Parathyroid adenoma (tissue), 2 donors: ENCODE measurements around the gene MAZ.

Source experiments
- H2AFZ ChIP-seq: fragments of 300-600 bp; sonication (generic); one replicate; pipeline ENCODE4 v1.7.0; 2017; ENCODE audit warnings: antibody characterized with exemption, mild to moderate bottlenecking
- H3K27ac ChIP-seq: fragments of 300-600 bp; sonication (generic); one replicate; pipeline ENCODE4 v1.7.0; 2017
- H3K27me3 ChIP-seq: fragments of 300-600 bp; sonication (generic); one replicate; pipeline ENCODE4 v1.7.0; 2017; ENCODE audit warnings: low read length; ENCODE audit not compliant: control insufficient read depth, insufficient read depth
- H3K36me3 ChIP-seq: fragments of 300-600 bp; sonication (generic); one replicate; pipeline ENCODE4 v1.7.0; 2017; ENCODE audit warnings: low read length; ENCODE audit not compliant: control insufficient read depth, insufficient read depth
- H3K4me1 ChIP-seq: fragments of 300-600 bp; sonication (generic); one replicate; pipeline ENCODE4 v1.7.0; 2017; ENCODE audit warnings: control low read depth
- H3K4me2 ChIP-seq: fragments of 300-600 bp; sonication (generic); one replicate; pipeline ENCODE4 v1.7.0; 2017; ENCODE audit warnings: low read length
- H3K4me3 ChIP-seq: fragments of 300-600 bp; sonication (generic); one replicate; pipeline ENCODE4 v1.7.0; 2017; ENCODE audit warnings: low read depth, low read length
- H3K79me2 ChIP-seq: fragments of 300-600 bp; sonication (generic); one replicate; pipeline ENCODE4 v1.7.0; 2017; ENCODE audit warnings: control low read depth
- H3K9ac ChIP-seq: fragments of 300-600 bp; sonication (generic); one replicate; pipeline ENCODE4 v1.7.0; 2017; ENCODE audit warnings: mild to moderate bottlenecking
- H3K9me3 ChIP-seq: fragments of 300-600 bp; sonication (generic); one replicate; pipeline ENCODE4 v1.7.0; 2017; ENCODE audit warnings: low read length; ENCODE audit not compliant: control insufficient read depth
- TF ChIP-seq, protein P1 (sequence below): fragments of 300-600 bp; sonication (generic); IDR thresholded peaks from one replicate; pipeline ENCODE4 v1.7.0; 2017; ENCODE audit warnings: antibody characterized with exemption, mild to moderate bottlenecking
- donor health status: primary hyperparathyroidism.

MAZ gene

DNA sequence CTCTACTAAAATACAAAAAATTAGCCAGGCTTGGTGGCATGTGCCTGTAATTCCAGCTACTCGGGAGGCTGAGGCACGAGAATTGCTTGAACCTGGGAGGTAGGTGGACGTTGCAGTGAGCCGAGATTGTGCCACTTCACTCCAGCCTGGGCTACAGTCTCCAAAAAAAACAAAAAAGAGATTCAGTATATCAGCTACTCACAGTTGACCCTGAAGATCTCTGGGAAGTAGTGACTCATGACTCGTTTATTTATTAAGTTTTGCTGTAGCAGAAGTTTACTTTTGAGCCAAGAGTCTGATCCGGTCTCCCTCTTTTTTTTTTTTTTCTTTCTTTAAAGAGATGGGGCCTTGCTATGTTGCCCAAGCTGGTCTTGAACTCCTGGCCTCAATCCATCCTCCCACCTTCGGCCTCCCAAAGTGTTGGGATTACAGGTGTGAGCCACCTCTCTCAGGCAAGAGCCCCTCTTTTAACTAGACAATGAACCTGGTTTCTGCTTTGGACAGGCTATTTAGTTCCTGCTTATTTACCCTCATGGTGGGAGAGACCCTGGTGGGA is 18.3 kb downstream of the MAZ start:
- no peak overlapping the region for H2AFZ ChIP-seq
- no peak overlapping the region for H3K4me3 ChIP-seq
- H3K27ac ChIP-seq: peak overlapping the region; percentile 26
- peaks cover 63% of the 10 kb centered on the region for H3K79me2 ChIP-seq
- H3K9me3 ChIP-seq: no peaks in the 10 kb centered on the region
- no peak overlapping the region for H3K9ac ChIP-seq
- no peak overlapping the region for H3K4me2 ChIP-seq
- H3K27me3 ChIP-seq: no peaks in the 10 kb centered on the region
- TF ChIP-seq, protein P1, sequence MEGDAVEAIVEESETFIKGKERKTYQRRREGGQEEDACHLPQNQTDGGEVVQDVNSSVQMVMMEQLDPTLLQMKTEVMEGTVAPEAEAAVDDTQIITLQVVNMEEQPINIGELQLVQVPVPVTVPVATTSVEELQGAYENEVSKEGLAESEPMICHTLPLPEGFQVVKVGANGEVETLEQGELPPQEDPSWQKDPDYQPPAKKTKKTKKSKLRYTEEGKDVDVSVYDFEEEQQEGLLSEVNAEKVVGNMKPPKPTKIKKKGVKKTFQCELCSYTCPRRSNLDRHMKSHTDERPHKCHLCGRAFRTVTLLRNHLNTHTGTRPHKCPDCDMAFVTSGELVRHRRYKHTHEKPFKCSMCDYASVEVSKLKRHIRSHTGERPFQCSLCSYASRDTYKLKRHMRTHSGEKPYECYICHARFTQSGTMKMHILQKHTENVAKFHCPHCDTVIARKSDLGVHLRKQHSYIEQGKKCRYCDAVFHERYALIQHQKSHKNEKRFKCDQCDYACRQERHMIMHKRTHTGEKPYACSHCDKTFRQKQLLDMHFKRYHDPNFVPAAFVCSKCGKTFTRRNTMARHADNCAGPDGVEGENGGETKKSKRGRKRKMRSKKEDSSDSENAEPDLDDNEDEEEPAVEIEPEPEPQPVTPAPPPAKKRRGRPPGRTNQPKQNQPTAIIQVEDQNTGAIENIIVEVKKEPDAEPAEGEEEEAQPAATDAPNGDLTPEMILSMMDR: no peak
- H3K36me3 ChIP-seq: no peaks in the 10 kb centered on the region
- H3K4me1 ChIP-seq: peaks cover 14% of the 10 kb centered on the region

DNA sequence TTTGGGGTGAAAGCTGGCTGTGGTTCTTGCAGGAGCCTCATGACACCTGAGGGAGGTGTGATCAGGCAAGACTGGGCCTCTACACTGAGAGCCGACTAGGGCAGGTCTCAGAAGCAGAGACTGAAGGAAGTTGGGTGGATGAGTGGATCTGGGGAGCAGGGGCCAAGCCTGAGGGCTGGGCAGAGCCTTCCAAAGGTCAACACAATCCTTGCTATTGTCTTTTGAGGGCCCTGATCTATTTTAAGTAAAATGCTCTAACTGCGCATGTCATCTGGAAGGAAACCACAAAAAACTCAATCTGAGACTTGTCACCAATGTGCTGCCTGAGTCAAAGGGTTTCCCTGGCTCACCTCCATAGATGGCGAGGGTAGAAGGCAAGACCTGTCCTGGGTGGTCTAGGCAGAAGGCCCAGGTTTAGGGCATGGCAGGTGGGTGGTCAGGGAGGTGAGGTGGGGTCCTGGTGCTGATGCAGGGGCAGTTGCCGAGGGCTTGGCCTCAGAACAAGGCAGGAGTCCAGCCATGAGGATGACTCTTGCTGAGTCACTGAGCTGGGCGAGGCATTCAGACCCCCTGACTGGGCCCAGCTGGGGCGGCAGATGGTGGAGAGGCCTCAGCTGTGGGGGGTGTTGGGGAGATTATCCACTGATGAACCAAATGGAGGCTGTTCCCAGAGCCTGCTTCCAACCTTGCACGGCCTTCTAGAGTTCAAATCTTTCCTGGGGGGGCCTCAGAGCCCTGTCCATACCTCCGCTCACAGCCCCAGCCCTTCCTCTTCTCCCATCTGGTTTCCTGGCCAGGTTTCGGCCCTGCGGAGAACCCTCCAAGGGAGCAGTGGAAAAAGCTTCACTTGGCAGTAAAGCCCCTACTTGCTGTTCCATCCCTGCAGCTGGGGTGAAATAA is 19.1 kb downstream of the MAZ start:
- Histone ChIP-seq H3K27me3 (no peaks in the 10 kb centered on the region), H3K4me1 (peaks cover 14% of the 10 kb centered on the region), H2AFZ (no peak overlapping the region), H3K9ac (no peak overlapping the region), H3K36me3 (no peaks in the 10 kb centered on the region), H3K4me3 (no peak overlapping the region), H3K9me3 (no peaks in the 10 kb centered on the region), H3K79me2 (peaks cover 70% of the 10 kb centered on the region), H3K27ac (peak overlapping the region; percentile 26), H3K4me2 (no peak overlapping the region)
- TF ChIP-seq, protein P1: no peak

DNA sequence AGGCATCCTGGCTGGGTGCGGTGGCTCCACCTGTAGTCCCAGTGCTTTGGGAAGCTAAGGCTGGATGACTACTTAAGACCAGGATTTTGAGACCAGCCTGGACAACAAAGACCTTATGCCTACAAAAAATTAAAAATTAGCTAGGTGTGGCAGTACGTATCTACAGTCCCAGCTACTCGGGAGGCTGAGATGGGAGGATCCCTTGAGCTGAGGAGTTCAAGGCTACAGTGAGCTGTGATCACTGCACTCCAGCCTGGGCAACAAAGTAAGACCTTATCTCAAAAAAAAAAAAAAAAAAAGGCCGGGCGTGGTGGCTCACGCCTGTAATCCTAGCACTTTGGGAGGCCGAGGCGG is 20.0 kb downstream of the MAZ start:
- H3K9me3 ChIP-seq: no peaks in the 10 kb centered on the region
- TF ChIP-seq, protein P1: no peak
- H3K4me1 ChIP-seq: peaks cover 12% of the 10 kb centered on the region
- H3K4me2 ChIP-seq: no peak overlapping the region
- no peak overlapping the region for H3K4me3 ChIP-seq
- no peak overlapping the region for H3K27ac ChIP-seq
- H3K79me2 ChIP-seq: peaks cover 72% of the 10 kb centered on the region
- no peak overlapping the region for H3K9ac ChIP-seq
- no peaks in the 10 kb centered on the region for H3K27me3 ChIP-seq
- no peaks in the 10 kb centered on the region for H3K36me3 ChIP-seq
- H2AFZ ChIP-seq: no peak overlapping the region

DNA sequence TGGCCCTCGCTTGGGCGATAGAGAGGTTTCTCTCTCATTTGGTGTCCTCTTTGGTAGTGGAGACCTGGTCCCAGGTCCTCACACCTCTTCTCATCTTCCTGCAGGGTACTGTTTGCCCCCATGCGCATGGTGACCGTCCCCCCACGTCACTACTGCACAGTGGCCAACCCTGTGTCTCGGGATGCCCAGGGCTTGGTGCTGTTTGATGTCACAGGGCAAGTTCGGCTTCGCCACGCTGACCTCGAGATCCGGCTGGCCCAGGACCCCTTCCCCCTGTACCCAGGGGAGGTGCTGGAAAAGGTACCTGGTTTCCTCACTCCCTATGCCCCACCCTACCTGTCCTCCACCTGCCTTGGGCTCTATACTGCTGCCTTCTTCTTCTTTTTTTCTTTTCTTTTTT is 24.4 kb downstream of the MAZ start:
- peaks cover 42% of the 10 kb centered on the region for H3K79me2 ChIP-seq

More for the DNA sequence above, 24.4 kb downstream of the MAZ start:
- Histone ChIP-seq H3K9ac (no peak overlapping the region), H3K9me3 (no peaks in the 10 kb centered on the region), H3K36me3 (no peaks in the 10 kb centered on the region), H2AFZ (no peak overlapping the region), H3K4me1 (no peaks in the 10 kb centered on the region), H3K27ac (no peak overlapping the region), H3K4me2 (no peak overlapping the region), H3K4me3 (no peak overlapping the region), H3K27me3 (no peaks in the 10 kb centered on the region)
- TF ChIP-seq, protein P1: no peak
